ENCODE results near the gene RFLNA. TPM values are rescaled to one million over a fixed set of nuclear protein-coding genes. Genes with fewer than 3 reads are reported as not detected.

RFLNA gene
- total and polyA plus RNA-seq, 4 donors: 0.40 to 1.8 (median 1.4) TPM

DNA sequence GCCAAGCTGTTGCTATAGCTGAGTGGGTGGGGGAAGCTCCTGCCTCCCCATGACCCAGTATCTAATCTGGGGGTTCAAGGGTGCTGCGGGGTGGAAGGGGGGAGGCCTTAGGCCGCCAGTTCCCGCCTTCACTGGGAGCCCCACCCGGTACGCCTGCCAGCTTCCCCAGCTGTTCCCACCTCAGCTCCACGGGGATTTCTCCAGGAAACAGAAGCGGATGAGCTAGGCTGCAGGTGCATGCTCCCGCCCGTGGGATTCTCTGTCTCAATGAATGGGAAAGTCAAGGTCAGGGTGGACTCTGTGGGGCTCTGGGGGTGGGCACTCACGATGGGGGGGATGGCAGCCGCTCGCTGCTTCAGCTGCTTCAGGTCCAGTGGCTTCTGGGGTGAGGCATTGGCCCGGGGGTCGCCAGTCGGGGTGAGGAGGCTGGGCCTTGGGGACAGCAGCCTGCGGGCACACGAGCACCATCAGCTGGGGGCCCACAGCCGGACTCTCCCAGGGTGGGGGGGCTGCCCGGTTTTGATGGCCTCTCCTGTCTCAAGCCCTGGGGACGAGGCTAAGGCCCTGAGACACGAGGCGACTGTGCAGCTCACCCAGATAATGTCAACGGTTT, 68.6 kb downstream of the RFLNA start:
- Histone ChIP-seq H3K4me1 (ENCODE audit: control insufficient read depth in 5 of 5, insufficient read depth in 5 of 5, low read length in 5 of 5) (peaks cover 0 to 12% (median 4%) of the 10 kb centered on the region in 5 donors), H3K36me3 (ENCODE audit: control insufficient read depth in 4 of 4, insufficient read depth in 4 of 4, low read length in 4 of 4) (peaks cover 0 to 64% (median 2%) of the 10 kb centered on the region in 4 donors), H3K27me3 (ENCODE audit: control insufficient read depth in 3 of 3, insufficient read depth in 3 of 3, low read length in 2 of 3) (no peaks in the 10 kb centered on the region), H3K9me3 (ENCODE audit: control insufficient read depth in 4 of 4, insufficient read depth in 3 of 4, low read length in 3 of 4) (no peaks in the 10 kb centered on the region), H3K4me3 (no peak overlapping the region), H3K27ac (ENCODE audit: low read depth in 1 of 2, low read length in 1 of 2) (no peak overlapping the region), H3K9ac (ENCODE audit: insufficient read depth in 1 of 2, low read length in 2 of 2) (no peak overlapping the region)
- DNase-seq (no peak), ATAC-seq (ENCODE audit: insufficient read depth, low FRiP score) (no peak)
- WGBS, 2 donors: 80 to 89% methylated on average over 23 of the region's 23 CpGs
- TF ChIP-seq, protein P1, sequence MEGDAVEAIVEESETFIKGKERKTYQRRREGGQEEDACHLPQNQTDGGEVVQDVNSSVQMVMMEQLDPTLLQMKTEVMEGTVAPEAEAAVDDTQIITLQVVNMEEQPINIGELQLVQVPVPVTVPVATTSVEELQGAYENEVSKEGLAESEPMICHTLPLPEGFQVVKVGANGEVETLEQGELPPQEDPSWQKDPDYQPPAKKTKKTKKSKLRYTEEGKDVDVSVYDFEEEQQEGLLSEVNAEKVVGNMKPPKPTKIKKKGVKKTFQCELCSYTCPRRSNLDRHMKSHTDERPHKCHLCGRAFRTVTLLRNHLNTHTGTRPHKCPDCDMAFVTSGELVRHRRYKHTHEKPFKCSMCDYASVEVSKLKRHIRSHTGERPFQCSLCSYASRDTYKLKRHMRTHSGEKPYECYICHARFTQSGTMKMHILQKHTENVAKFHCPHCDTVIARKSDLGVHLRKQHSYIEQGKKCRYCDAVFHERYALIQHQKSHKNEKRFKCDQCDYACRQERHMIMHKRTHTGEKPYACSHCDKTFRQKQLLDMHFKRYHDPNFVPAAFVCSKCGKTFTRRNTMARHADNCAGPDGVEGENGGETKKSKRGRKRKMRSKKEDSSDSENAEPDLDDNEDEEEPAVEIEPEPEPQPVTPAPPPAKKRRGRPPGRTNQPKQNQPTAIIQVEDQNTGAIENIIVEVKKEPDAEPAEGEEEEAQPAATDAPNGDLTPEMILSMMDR (IDR thresholded peaks at IDR 0.05; ENCODE audit: control extremely low read depth, extremely low read depth): no peak

GRCh38 chr12:124364543-124364942, 69.7 kb downstream of the RFLNA start:
- Histone ChIP-seq H3K4me3 (no peak overlapping the region), H3K36me3 (ENCODE audit: control insufficient read depth in 4 of 4, insufficient read depth in 4 of 4, low read length in 4 of 4) (peaks cover 0 to 56% (median 0%) of the 10 kb centered on the region in 4 donors), H3K27me3 (ENCODE audit: control insufficient read depth in 3 of 3, insufficient read depth in 3 of 3, low read length in 2 of 3) (no peaks in the 10 kb centered on the region), H3K27ac (ENCODE audit: low read depth in 1 of 2, low read length in 1 of 2) (no peak overlapping the region), H3K9me3 (ENCODE audit: control insufficient read depth in 4 of 4, insufficient read depth in 3 of 4, low read length in 3 of 4) (no peaks in the 10 kb centered on the region), H3K4me1 (ENCODE audit: control insufficient read depth in 5 of 5, insufficient read depth in 5 of 5, low read length in 5 of 5) (peaks cover 3 to 17% (median 12%) of the 10 kb centered on the region in 5 donors), H3K9ac (ENCODE audit: insufficient read depth in 1 of 2, low read length in 2 of 2) (no peak overlapping the region)
- DNase-seq (no peak), ATAC-seq (ENCODE audit: insufficient read depth, low FRiP score) (no peak)
- TF ChIP-seq, protein P1 (IDR thresholded peaks at IDR 0.05; ENCODE audit: control extremely low read depth, extremely low read depth): no peak
- 88 to 92% methylated on average over 11 of the region's 11 CpGs for WGBS, 2 donors

Small RNAs within 50 kb of the gene (small RNA-seq; reads per million reads assigned to genes)
- not detected for gene MIR6880 (ENCODE audit: low replicate concordance)

Data from lung (tissue), 13 donors.